ENCODE results near the gene ANKRD33B. TPM values are rescaled to one million over a fixed set of nuclear protein-coding genes. Genes with fewer than 3 reads are reported as not detected.

Gene ANKRD33B
- total RNA-seq, 1 experiment from 2014 or later: 4.9 TPM

DNA sequence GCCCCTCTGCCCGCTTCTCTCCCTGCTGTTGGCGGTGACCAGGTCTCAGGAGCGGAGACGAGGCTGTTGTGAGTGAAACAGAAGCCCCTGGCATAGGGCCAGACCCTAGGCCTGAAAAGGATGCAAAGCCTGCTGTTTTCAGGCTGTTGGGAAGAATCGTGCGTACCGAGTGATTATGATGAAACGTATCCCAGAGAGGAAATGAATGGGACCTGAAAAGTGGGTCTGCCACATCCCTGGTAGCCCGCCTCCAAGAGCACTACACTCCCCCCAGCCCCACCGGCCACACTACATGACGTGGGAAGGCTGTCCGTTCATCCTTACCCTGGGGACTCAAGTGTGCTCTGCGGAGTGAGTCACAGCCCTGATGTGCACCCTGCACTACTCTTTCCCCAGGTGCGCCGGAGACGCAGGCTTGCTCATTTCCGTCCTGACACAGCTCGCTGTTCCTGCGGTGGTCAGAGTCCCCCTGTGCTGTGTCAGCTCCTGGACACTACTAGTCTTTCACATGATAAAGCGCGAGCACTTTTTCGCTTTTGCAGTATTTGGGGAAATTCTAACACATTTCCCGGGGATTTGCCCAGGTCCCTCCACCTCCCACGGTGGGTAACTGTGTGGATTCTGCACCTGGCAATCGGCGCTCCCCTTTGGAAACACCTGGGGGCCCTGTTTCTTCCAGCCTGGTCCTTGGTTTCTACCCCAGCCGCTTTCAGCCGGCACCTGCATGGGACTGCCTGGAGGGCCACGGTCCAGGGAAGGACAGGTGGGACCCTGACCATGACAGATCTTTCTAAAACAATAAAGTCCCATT lies 91.5 kb downstream of the ANKRD33B start:
- no peak for DNase-seq (ENCODE audit: low read depth)

DNA sequence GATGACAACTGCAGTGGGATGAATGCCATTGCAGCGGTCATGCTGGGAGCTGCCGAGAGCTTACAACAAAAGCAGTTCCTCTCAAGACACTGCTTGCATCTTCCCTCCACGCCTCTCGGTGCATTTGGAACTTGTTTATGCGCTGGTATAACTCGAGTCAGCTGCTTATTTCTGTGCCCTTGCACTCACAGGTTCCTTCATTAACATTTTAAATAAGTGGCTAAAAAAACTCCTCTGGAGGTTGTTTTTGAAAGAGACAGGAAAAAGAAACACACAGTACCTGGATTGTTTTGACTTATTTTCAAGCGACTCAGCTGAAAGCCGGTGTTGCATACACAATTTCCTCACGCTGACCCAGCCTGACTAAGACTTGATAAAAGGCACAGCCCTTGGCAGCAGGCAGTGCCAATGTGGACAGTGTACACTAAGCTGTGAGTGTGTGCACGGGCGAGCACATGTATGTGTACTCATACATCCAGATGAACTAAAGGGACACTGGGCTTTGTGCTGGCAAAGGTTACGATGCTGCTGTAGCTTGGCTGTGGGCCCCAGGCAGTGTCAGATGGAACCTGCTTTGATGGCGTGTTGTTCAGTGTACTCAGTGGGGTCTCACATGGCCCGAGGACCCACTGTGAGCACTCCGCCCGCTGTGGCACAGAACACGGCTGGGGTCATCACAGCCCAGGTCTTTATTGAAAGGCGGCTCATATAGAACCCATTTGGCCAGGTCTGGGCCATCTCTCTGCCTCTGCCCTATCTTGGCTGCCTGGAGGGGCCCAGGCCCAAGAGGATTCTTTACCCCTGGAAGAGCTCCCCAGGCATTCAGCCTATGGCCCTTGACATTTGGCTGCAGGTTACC lies 92.3 kb downstream of the ANKRD33B start:
- no peak for DNase-seq (ENCODE audit: low read depth)

DNA sequence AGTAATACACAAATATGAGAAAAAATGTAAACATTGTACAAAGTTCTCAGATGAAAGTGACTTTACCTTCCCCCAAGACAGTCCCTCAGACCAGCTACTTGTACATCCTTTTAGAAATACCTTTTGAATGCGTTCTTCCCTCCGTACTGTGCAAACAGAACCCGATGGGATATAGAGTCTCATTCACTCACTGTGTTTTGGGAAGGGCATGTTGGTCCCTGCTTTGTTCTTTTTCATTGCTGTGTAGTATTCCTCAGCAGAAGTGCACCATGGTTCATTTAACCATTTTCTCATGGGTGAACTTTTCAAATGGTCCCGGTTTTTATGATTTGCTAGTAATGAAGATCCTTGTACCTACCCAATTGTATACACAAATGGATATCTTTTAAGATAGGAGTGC lies 94.4 kb downstream of the ANKRD33B start:
- DNase-seq (ENCODE audit: low read depth): no peak

DNA sequence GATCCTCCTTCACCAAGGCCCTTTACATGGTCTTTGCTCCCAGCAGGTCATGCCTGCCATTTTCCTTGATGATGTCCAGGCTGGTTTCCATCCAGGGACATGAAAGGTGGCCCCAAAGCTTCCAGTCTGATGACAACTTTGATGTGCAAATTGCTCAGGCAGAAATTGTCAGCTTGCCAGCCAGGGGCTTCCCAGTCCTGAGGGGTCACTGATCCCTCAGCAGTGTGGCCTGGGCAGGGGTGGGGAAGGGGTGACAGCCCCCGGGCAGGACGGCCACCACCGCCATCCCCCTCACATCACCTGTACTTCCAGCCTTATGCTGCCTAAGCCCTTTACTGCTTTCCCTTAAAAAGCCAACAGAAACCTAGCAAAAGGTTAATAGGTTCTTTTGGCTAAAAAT lies 96.3 kb downstream of the ANKRD33B start:
- DNase-seq (ENCODE audit: low read depth): no peak

DNA sequence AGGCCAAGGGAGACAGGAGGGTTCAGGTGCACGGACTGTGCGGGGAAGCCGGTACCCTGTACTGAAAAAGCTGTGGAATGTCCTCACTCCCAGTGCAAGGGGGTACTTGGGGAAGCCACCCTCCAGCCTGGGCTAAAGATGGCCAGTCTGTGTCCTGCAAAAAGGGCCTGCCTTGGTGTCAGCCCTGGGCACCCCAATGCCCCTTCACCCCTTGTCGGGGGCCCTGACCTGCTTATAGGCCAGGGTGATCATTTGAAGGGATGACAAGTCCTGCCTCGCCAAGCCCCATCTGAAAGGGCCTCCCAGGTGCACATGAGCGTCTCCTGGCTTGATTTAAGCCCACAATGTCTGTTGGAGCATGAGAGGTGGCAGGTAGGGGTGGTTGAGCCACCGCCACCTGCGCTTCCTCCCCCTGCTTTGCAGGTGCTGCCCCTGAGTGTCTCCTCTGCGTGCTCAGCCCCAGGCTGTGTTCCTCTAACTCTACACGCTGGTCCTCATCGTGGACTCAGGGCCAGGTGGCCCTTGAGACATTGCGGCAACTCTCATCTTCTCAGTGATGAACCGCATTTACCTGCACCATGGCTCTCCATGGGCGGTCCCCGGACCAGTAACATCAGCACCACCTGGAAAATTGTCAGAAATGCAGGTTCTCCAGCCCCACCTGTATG lies 97.0 kb downstream of the ANKRD33B start:
- no peak for DNase-seq (ENCODE audit: low read depth)

DNA sequence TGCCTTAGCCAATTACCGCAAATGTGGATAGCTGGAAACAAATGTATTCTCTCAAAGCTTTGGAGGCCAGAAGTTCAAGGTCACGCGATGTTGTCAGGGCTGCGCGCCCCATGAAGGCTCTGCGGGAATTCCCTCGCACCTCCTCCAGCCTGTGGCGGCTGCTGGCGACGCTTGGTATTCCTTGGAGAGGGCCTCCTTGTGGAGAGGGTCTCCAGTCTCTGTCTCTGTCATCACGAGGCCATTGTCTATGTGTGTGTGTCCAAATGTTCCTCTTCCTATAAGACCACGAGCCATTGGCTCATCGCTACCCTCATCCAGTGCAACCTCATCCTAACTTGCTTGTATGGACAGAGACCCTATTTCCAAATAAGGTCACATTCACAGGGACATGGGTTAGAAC lies 97.5 kb downstream of the ANKRD33B start:
- DNase-seq (ENCODE audit: low read depth): no peak

DNA sequence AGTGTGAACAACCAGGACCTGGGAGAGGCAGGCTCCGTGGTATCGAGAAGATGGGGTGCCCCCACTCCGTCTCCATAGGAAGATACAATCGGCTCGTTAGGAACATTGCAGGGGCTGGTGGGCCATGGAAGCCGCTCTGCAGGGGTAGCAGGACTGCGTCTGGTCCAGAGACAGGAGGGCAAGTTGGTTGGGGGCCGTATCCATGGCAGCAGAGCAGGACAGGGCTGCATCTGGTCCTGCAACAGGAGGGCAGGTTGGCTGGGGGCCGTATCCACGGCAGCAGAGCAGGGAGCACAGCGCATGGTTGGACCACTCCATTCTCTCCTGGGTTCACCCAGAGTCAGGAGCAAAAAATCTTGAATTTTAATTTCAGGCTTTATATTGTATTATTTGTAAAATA lies 98.2 kb downstream of the ANKRD33B start:
- DNase-seq (ENCODE audit: low read depth): no peak

DNA sequence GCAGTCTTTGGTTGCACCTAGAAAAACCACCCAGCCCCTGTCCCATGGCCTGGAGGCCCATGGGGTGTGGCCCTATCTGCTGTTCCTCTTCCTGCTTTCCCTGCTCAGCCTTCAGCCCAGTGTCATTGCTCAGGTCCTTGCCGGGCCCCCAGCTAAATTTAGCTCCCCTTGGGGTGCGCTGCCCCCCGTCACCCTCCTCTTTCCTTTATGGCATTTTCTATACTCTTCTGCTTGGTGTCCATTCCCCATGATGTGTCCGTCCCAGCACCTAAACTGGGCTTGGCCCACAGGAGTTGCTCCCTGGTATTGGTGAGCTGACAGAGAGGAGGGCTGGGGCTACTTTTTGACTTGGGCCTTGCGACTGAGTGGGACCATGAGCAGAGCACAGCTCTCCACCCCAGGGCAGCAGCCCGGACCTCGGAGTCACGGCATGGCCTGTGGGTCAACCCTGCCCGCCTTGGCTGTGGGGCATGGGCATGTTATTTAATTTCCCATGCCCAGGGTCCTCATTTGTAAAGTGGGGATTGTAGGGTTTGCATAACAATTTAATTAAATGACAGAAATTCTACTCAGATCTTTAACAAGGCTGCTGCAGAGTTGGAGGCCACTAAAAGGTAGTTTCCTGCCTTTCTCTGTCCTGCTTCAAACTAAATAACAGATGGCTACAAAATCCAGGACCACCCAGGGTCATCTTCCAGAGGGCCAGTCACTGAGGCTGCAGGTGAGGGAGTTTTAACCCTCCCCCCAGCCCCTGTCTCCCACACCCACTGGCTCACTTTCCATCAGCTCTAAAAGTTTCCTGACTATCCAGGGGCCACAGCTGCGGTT lies 99.0 kb downstream of the ANKRD33B start:
- no peak for DNase-seq (ENCODE audit: low read depth)

DNA sequence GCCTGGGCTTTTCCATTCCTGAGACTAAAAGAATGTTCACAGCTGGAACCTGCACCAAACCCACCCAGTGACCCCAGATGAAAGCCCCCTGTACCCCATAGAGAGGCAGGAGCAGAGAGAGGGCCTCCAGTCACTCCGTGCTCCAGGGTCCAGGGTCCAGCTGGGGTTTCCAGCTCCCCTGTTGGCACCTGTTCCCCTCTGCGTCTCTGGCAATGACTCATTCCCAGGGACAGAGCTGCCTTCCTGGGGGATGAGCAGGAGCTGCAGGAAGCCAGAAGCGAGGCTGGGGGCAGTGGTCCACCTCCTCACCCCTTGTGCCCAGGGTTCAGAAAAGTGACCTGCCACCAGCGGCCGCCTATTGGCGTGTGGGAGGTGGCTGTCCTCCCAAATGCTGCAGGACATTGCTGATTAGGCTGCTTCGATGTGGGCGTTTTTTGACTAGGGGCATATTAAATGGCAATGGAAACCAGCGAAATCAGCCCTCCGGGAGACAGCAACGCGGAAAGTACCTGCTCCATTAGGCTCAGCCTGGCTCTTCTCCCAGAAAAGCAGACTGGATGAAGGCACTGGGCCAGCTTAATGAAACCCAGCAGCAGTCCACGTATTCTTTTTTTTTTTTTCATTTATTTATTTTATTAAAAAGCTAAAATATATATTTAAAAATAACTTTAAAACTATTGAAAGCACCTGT lies 99.8 kb downstream of the ANKRD33B start:
- peak; percentile 59 for DNase-seq (ENCODE audit: low read depth)

DNA sequence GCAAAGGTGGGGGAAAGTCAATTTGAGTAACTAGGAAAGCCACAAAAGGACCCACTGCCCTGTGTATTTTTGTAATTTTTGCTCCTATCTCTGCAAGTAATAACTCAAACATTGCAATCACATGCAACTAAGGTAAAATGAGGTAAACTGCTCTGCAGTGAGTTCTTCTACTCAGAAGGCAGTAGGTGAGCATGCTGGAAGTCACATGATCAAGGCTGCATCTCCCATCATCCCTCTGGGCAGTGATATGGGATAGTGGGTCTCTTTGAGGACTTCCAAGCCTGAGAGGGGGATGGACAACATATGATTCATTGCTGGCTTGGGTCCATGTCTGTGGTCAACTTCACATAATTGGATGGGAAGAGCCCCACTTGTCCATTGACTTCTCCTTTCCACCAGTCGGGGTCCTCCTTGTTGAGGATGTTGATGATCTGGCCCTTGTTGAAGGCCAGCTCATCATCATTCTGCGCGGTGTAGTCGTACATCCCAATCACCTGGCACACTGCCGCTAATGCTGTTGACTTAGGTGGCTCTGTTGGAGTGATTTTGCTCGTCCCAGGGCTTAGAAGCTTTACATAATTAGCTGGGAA lies 100.4 kb downstream of the ANKRD33B start:
- peak; percentile 94 for DNase-seq (ENCODE audit: low read depth)

DNA sequence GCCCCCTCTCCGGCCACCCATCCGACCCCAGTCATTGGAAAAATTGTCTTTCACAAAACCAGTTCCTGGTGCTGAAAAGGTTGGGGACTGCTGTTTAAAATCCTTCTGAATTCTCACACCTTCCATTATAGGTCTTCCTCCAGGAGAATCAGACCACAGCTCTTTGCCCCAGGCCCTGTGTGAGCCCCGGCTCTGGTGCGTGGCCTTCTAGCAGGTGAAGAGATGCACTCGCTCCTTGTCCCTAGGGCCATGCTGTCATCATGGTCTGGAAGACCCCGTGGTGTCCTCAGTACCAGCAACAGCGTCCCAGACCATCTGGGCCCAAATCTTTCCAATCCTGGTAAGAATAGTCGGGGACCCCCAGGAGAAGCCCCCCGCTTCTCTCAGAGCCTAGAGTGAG lies 101.9 kb downstream of the ANKRD33B start:
- no peak for DNase-seq (ENCODE audit: low read depth)

DNA sequence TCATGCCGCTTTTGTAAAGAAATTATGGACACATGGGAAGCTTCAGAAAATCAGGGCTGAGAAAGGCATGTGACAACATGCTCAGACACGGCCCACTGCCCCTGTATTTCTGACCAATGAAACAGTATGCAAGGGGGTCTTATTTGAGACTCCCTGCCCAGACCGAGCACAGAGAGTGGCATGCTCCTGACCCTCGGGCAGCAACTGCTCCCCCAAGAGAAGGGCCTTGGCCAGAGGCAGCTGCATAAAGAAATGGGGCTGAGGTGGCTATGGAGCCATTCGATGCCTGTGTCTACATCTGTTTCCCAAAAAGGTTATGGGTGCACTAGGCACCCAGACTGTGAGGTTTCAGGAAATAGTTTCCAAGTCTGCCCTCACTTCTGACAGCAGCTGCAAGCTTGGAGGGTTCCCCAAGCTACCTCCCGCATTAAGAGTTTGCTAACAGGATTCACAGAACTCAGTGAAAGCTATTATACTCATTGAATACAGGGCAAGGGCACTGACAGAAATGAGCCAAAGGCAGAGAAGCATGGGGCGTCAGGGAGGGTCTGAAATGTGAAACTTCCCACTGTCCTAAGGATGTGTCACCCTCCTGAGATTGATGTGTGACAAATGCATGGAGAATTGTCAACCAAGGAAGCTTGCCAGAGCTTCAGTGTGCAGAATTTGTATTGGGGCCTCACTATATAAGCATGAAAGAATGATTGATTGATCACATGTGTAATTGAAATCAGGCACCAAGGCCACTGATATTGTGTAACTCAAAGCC lies 102.8 kb downstream of the ANKRD33B start:
- no peak for DNase-seq (ENCODE audit: low read depth)

DNA sequence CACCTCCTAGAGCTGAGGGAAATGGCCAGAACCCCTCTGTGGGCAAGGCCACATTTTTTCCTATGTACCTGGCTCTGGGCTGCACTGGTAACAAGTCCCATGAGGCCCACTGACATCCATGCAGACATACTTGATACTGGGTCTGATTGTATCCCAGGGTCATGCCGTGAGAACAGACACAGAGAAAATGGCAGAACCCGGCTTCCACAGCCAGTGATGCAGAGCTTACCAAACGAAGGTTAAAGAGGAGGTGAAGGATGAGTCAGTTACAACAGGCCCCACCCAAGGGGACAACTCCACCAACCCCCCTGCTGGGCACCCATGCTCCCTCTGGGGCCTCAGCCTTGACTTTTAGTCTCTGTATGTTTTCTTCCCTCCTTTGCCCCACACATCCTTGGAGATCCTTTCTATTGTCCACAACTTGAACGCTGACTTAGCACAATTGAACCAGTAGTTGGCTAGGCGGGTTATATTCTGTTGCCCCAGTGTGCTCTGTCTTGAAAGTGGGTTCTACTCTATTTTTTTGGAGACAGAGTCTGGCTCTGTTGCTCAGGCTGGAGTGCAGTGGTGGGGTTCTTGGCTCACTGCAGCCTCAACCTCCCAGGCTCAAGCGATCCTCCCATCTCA lies 103.7 kb downstream of the ANKRD33B start:
- no peak for DNase-seq (ENCODE audit: low read depth)

DNA sequence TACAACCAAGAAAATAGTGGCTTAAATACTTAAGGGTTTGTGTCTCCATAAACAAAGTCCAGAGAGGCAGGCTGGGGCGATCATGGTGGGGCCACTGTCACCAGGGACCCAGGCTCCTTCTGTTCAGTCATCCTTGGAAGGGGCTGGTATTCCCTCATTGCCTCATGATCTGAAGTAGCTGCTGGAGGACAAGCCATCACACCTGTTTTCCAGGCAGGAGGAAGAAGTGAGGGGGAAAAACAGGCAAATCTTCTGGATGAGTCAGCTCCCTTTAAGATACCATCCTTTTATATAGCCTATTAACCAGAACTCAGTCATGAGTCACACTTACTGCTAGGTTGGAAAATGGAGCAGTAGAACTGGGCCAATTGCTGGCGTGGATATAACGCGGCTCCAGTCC lies 104.8 kb downstream of the ANKRD33B start:
- peak; percentile 78 for DNase-seq (ENCODE audit: low read depth)

DNA sequence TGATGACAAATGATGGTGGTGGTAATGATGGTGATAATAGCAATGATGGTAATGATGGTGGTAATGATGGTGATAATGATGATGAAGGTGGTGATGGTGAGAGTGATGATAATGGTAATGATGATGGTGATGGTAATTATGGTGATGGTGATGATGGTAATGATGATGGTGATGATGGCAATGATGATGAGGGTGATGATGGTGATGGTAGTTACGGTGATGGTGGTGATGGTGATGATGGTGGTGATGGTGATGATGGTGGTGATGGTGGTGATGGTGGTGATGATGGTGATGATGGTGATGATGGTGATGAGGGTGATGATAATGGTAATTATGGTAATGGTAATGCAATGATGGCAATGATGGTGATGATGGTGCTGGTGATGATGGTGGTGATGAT lies 106.1 kb downstream of the ANKRD33B start:
- no peak for DNase-seq (ENCODE audit: low read depth)

DNA sequence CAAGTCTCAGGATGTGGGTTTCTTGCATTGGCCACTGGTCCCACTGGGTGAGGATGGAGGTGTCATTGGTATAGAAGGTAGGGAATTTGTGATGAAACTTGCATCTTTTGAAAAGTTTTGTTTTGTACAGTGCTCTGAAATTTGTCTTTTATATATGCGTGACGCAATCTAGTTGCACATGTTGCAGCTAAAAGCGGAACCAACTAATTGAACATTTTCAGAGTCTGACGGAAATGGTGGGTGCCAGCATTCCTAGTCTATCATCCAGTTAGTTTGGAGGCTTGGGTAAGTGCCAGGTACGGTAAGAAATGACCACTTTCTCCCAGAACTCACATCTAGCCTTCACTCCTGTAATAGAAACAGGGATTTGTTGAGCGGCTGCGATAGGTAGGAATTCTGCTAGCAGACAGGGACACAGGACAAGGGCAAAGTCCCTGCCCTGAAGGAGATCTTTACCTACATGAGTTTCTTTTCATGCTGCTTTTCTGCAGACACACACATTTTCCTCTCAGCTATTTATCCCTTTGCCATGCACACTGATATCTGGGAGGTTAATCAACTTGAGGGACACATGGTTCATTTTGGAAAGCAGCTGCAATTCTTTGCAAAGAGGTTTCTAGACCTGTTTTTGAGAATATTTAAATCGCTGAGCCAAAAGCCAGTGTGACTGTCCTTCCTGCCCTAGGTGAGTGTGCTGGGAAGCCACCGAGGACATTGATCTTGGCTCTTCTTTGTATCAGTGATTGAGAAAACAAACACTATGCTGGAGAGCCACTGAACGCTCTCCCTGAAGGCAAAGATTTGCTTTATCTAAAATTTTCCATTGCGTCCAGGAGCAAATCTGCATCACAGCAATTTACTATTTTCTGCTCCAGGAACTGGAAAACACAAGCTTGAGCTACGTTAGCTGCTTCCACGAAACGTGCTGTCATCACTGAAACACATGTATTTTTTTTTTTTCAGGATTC lies 107.5 kb downstream of the ANKRD33B start:
- no peak for DNase-seq (ENCODE audit: low read depth)

DNA sequence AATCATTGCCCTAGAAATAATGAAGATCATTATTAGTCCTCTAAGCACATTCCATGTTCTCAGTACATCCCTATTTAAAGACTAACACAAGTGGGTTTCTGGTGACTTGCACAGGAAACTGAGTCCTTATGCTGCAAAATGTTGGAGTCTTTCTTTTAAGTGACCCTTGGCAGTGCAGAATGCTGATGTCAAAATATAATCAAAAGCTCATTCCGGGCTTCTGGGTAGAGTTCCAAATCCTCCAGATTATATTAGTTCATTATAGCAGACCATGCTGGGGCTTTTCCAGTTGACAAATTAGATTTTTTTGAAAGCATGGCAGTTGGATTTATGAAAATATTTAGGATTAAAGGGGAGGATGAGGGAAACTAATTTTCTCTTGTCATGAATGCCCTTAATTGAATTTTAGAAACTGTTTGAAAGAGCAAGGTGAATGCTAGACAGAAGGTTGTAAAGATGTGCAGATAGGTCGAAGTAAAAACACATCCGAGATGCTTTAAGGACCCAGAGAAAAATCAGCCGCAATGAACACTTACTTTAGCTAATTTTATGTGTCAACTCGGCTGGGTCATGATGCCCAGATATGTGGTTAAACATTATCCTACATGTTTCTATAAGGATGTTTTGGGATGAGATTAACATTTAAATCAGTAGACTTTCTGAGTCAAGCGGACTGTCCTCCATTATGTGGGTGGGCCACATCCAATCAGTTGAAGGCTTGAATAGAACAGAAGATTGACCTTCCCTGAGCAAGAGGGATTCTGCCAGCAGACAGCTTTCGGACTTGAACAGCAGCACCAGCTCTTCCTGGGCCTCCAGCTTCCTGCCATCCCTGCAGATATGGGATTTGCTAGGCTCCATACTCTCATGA lies 108.5 kb downstream of the ANKRD33B start:
- DNase-seq (ENCODE audit: low read depth): no peak

All from HT1080 (cell line).